ENCODE results near the gene UBE2G1. TPM values are rescaled to one million over a fixed set of nuclear protein-coding genes. Genes with fewer than 3 reads are reported as not detected.

The UBE2G1 gene
- polyA plus RNA-seq, 2 of the 4 experiments (the other 2 are of a cell fraction): 86.2 to 117 TPM

GRCh38 chr17:4362141-4362540, 4.3 kb downstream of the UBE2G1 start:
- DNase-seq (ENCODE audit: low read depth in 1 of 2, low spot score in 1 of 2) (peak in 1 of 2 experiments; percentile 44), FAIRE-seq (no peak), ATAC-seq (no peak)
- peaks cover 30% of the 10 kb centered on the region for H3K4me1 ChIP-seq
- no peak for TF ChIP-seq CHD4 (IDR thresholded peaks at IDR 0.05; ENCODE audit: borderline replicate concordance)
- no peak for TF ChIP-seq HOXA7 (CRISPR knock-in tag; IDR thresholded peaks at IDR 0.05)
- peak; percentile 42; the same call in 2 of the 3 replicates for TF ChIP-seq CTCF (IDR thresholded peaks at IDR 0.05)
- TF ChIP-seq MAZ (IDR thresholded peaks at IDR 0.05; ENCODE audit: borderline replicate concordance, low read depth, low read length): no peak
- TF ChIP-seq BHLHE40 (IDR thresholded peaks at IDR 0.05; ENCODE audit: low read depth, low read length): no peak
- peak; percentile 40 to 53; a peak in 4 of 5 replicates for TF ChIP-seq RAD21 (conservative IDR thresholded peaks at IDR 0.05 in 1 of 2, IDR thresholded peaks at IDR 0.05 in 1 of 2)
- TF ChIP-seq ZNF302 (CRISPR knock-in tag; IDR thresholded peaks at IDR 0.05): no peak
- no peak for TF ChIP-seq ESRRA (IDR thresholded peaks at IDR 0.05; ENCODE audit: borderline replicate concordance, low read length)
- TF ChIP-seq FOXS1 (CRISPR knock-in tag; IDR thresholded peaks at IDR 0.05): no peak
- H3K4me2 ChIP-seq: no peak overlapping the region
- ChIA-PET CTCF (interaction anchor here (1.6 kb wide), 1 partner anchor 12 kb away, joined by 3 read pairs; no protein-coding TSS in a partner anchor), POLR2A (no interaction called here)
- 67% methylated on average over 4 of the region's 4 CpGs for WGBS (ENCODE audit: missing lambda C conversion rate)
- H3K4me3 ChIP-seq: no peak overlapping the region
- no peaks in the 10 kb centered on the region for H3K9me3 ChIP-seq
- no peak overlapping the region for H3K27ac ChIP-seq

GRCh38 chr17:4358154-4358553, 8.3 kb downstream of the UBE2G1 start:
- ChIA-PET CTCF (interaction anchor here (0.9 to 1.4 kb wide), 2 partner anchors 30 to 79 kb away, joined by 3 to 4 read pairs; no protein-coding TSS in a partner anchor), POLR2A (no interaction called here)
- FAIRE-seq: no peak
- no peak overlapping the region for H3K4me2 ChIP-seq
- no peak for ATAC-seq
- H3K27ac ChIP-seq: no peak overlapping the region
- DNase-seq (ENCODE audit: low read depth in 1 of 2, low spot score in 1 of 2): no peak
- WGBS (ENCODE audit: missing lambda C conversion rate): 95% methylated on average over 4 of the region's 4 CpGs
- TF ChIP-seq HES2 (IDR thresholded peaks at IDR 0.05) (no peak), HOXB13 (CRISPR knock-in tag; IDR thresholded peaks at IDR 0.05; ENCODE audit: low read depth) (no peak), MAFK (IDR thresholded peaks at IDR 0.05; ENCODE audit: partially characterized antibody) (no peak)
- peaks cover 35% of the 10 kb centered on the region for H3K4me1 ChIP-seq
- no peak overlapping the region for H3K4me3 ChIP-seq
- H3K9me3 ChIP-seq: no peaks in the 10 kb centered on the region

- FAIRE-seq: no peak
- H3K9me3 ChIP-seq: no peaks in the 10 kb centered on the region
Observed at GRCh38 chr17:4357671-4358070, 8.8 kb downstream of the UBE2G1 start.

GRCh38 chr17:4357030-4357628, 9.3 kb downstream of the UBE2G1 start:
- Histone ChIP-seq H3K4me3 (no peak overlapping the region), H3K9me3 (no peaks in the 10 kb centered on the region), H3K27ac (no peak overlapping the region), H3K4me2 (no peak overlapping the region), H3K4me1 (peaks cover 41% of the 10 kb centered on the region)
- POLR2A ChIA-PET: no interaction called here
- DNase-seq (ENCODE audit: low read depth in 1 of 2, low spot score in 1 of 2): no peak
- peak; percentile 42 to 68; a peak in 2 of 6 replicates for ATAC-seq
- FAIRE-seq: peak; percentile 23
- TF ChIP-seq HEYL (CRISPR knock-in tag; IDR thresholded peaks at IDR 0.05) (no peak), JUNB (IDR thresholded peaks at IDR 0.05) (no peak), FOSB (CRISPR knock-in tag; IDR thresholded peaks at IDR 0.05) (no peak), CBX2 (IDR thresholded peaks at IDR 0.05; ENCODE audit: borderline replicate concordance, low read depth) (no peak), ESRRA (IDR thresholded peaks at IDR 0.05; ENCODE audit: borderline replicate concordance, low read length) (no peak), HOXA7 (CRISPR knock-in tag; IDR thresholded peaks at IDR 0.05) (no peak)
- 64% methylated on average over 3 of the region's 3 CpGs for WGBS (ENCODE audit: missing lambda C conversion rate)
- CTCF ChIA-PET: interaction anchor here (1.3 to 2.4 kb wide), 2 partner anchors 15 to 141 kb away, joined by 3 to 6 read pairs; no protein-coding TSS in a partner anchor

More at GRCh38 chr17:4357671-4358070, 8.8 kb downstream of the UBE2G1 start:
- H3K4me2 ChIP-seq: no peak overlapping the region
- H3K4me1 ChIP-seq: peaks cover 35% of the 10 kb centered on the region
- H3K4me3 ChIP-seq: no peak overlapping the region
- ChIA-PET CTCF (interaction anchor here (0.9 kb wide), 1 partner anchor 79 kb away, joined by 3 read pairs; no protein-coding TSS in a partner anchor), POLR2A (no interaction called here)
- 97% methylated on average over 1 of the region's 1 CpG for WGBS (ENCODE audit: missing lambda C conversion rate)
- DNase-seq (ENCODE audit: low read depth in 1 of 2, low spot score in 1 of 2) (no peak), ATAC-seq (no peak)
- TF ChIP-seq POLR2A (IDR thresholded peaks at IDR 0.05; ENCODE audit: low read length): no peak
- TF ChIP-seq EHF (CRISPR knock-in tag; IDR thresholded peaks at IDR 0.05): no peak
- no peak overlapping the region for H3K27ac ChIP-seq
